ENCODE results near the gene PROK1. TPM values are rescaled to one million over a fixed set of nuclear protein-coding genes. Genes with fewer than 3 reads are reported as not detected.

PROK1 gene
- total RNA-seq, 1 experiment from 2014 or later: not detected

DNA sequence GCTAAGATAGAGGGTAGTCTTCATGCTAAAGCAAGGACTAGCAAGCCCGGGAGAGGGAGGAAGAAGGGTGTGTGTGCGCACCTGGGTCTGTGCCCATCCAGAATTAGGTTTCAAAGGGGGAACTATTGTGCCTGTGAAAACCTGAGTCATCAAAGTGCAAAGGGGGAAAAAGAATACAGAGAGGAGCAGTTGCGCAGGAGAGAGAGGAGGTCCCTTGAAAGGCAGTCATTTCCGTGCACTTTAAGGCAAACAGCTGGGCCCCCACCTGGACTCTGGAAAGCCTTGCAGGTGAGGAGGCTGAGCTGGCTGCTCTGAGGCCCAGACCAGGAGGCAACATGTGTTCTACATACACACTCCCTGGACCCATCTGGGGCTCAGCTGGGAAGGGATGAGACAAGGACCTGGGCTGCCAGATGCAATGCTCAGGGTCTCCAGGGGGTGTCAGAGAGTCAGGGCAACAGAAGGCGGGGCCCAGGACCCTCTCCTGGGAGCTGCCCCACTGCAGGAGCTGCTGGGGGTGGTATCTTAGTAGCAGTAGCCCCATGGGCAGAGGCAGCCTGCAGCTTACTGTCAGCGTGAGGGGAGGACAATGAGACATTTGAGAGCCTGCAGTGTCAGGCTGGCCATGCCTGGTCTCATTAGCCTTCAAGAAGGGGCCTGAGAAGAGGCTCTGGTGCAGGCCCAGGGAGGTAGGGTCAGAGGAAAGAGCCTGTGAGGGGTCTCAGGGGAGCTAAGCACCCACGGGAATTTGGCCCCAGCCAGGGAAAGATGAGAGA, 14.3 kb downstream of the PROK1 start:
- DNase-seq (ENCODE audit: low spot score): no peak

DNA sequence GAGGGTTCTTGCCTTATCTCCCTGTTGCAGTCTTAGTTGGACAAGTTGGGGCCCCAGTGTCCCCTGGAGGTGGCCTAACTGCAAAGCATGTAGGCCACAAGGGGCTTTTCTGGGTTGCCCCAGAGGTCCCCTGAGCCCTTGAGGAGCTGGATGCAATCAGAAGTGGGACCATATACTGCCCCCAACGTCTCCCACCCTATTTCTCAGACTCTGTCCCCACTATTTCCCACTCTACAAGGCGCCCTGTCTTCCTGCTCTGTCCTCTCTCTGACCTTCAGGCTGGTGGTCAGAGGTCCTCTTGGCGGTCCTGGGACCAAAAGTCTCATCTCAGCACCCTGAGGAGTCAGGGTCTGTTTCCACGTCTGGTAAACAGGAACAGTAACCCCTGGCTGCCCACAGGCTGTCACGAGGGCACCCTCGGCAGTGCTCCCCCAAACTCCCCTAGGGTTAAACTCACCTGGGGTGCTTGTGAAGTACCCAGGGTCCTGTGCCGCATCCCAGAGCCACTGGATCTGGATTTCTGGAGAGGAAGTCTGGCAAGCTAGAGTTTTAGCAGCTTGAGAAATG, 14.9 kb downstream of the PROK1 start:
- DNase-seq (ENCODE audit: low spot score): no peak

DNA sequence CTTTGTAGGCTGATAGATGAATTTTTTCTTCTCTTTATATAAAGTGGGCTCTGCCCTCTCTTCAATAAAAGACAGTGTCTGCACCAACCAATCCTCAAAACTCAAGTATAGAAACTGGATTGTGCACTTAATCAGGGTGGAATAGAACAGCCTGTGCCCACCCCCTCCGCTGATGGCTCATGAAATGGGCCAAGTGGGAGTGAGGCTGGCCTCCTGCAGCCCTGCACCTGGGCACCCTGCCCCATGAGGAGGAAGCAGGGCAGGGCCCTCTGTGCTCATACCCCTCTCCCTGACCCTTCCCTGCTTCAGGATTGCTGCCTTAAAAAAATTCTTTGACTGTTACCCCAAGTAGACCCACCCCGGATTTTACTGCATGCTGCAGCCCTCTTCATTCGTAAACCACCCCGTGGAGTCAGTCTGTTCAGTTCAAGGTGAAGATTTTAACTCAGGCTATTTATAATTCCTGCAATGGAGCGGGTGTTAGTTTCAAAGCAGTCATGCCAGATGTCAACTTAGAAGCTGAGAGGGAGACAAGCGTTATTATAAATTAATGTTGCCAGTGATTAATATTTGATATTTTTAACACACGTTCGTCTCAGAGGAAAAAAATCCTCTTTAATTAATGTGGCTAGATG, 15.8 kb downstream of the PROK1 start:
- DNase-seq (ENCODE audit: low spot score): no peak

DNA sequence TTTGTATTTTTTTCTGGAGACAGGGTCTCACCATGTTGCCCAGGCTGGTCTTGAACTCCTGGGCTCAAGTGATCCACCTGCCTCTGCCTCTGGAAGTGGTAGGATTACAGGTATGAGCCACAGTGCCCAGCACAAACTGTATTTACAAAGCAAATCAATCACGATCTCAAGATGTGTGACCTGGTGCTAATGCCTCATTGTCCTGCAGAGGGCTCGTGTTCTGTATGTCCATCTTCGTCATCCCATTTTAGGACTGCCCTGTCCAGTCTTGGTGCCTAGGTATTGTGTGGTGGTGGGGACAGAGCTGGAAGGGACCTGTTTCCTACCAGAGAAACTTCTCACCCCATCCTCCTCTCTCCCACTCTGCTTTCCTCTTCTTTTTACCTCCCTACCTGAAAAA, 20.2 kb downstream of the PROK1 start:
- no peak for DNase-seq (ENCODE audit: low spot score)

DNA sequence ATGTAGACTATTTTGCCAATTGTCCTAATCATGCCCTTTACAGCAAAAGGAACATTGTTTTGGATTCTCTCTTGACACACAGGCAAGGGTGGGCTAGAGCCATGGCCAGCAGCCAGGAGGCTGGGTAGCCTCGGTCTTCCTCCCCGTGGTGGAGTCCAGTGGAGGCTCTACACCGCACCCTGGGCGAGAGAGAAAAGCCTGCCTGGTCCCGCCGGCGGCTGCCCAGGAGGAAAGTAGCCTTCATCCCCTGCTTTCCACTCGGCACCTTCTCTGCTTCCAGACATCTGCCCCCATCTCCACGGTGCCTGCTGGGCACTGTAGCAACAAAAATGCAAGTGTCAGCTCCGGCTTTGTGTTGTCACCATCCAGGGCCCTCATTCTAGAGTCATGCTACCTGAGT, 21.6 kb downstream of the PROK1 start:
- no peak for DNase-seq (ENCODE audit: low spot score)

DNA sequence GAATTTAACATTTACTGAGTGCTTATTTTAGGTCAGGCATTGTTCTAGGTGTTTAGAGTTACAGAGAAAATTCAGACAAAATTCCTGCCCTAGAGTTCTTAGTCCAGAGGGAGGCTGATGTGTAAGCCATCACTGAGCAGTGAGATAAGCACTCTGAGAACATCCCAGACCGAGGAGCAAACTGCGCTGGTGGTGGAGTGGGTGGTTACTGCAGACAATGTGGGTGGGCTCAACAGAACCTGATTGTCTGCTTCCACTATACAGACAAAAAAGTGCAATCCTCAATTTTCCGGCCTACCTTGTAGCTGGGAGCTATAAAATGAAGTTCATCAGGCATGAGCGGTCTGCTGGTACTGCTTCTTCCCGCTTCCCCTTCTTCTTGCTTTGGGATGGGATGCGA, 23.5 kb downstream of the PROK1 start:
- no peak for DNase-seq (ENCODE audit: low spot score)

DNA sequence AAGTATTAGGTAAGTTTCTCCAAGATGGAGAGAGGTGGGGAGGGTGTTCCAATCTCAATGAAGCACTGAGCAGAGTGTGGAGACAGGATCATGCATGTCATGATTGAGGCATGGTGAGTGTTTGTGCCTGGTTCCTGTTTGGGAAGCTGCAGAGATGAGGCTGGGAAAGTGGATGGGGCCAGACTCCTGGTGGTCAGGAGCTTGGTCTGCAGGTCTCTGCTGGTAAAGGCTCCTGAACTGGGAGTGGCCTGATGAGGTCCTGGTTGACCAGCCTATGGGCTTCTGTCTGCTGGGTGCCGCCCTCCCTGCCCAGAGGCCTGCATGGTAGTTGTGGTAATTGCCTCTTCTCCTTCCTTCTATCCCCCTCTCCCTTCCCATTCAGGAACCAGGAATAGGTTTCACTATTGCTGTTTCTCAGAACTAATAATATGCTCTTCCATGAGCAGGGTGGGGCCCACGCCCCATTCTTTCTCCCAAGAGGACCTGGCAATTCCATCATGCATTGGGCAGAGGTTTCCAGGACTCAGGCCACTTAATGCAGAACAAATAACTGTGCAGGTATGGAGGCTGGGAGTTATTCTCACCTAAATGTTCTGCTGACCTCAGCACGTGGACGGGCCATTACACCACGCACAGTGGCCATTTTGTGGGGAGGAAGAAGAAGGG, 24.5 kb downstream of the PROK1 start:
- DNase-seq (ENCODE audit: low spot score): no peak

DNA sequence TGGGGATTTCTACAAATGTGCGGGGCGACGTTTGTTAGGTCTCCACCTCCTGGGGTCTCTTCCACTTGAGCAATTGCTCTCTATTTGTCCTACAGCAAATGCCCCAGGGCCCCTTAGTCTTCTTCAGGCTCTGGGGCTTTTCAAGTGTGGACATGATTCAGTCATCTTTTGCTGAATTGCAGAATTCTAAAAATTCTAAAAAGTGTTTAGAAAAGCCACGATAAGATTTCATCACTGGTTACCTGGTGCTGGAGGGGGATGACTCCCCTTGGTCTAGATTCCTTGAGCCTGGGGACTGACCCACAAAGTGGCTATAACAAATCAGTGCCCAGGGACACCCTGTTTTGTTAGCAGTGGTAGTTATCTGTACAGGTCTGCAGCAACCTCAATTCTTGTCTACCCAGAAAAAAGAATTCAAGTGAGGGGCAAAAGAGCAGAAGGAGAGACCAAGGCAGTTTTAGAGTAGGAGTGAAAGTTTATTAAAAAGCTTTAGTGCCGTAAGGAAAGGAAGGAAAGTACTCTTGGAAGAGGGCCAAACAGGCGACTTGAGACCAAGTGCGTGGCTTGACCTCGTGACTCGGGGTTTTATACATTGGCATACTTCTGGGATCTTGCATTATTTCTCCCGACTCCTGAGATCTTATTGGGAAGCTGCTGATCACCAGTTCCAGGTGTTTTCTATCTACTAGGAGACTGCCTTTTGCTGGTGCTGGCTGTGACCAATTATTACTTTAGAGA, 25.2 kb downstream of the PROK1 start:
- no peak for DNase-seq (ENCODE audit: low spot score)

DNA sequence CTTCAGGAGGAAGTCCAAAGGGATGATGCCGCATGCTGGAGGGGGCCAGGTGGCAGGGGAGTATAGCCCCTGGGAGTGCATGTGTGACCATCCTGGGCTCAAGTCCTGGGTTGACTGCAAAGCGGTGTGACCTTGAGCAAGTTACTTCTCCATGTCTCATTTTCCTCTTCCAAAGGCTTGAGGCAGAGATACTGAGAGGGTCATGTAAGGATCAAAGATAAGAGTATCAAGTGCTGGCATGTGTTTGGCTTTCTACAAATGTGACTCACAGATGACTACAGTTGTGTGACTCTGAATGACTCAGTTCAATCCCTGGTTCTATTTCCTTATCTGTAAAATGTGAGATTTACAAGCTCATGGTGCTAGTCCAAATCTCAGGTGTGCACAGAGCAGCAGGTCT, 26.1 kb downstream of the PROK1 start:
- DNase-seq (ENCODE audit: low spot score): peak; percentile 31

DNA sequence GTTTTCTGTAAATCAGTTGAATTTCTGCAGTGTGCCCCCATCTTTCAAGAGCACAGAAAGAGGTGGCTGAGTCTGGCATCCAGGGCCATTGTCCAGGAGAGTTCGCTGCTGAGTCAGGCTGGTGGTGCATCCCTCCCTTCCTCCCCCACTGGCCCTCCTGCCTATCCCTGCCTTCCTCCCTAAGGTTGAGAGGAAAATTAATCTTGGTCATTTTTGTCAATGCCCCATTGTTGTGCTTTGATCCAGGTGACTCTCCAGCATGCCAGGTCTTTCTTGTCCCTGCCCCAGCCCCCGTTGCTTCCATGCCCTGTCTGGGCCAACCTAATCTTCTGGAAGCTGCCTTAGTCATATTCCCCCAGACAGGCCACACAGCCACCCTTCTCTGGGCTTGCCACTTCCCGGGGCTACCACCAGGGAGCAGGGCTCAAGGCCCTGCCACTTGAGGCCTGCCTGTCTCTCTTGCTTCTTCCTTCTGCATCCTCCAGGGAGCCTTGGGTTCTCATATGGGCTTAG, 26.6 kb downstream of the PROK1 start:
- DNase-seq (ENCODE audit: low spot score): no peak

DNA sequence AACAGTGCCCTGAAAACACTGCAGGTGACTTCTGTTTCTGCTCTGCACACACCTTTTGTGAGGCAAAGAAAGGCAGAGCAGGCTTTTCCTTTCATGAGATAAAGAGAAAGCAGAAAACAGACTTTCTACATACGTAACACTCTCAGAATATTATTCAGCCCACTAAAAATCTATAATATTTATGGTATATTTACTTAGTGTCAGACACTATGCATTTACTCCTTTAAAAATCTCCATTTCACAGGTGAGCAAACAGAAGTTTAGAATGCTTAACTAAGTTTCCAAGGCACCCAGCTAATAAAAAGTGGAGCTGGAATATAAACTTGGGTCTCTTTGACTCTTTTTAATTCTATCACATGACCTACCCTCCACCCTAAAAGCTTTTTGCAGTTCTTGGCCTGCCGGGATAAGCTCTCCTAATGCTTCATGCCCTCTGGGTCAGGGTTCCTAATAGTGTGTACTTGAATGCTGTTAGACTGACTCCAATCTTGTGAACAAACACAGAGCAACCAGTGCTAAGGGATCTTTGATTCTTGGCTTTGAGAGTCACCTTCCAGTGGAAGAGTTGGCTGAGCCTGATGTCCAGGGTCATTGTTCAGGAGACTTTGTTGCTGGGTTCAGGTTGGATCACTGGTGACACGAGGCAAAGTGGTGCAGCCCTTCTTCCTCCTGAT, 27.2 kb downstream of the PROK1 start:
- DNase-seq (ENCODE audit: low spot score): no peak

DNA sequence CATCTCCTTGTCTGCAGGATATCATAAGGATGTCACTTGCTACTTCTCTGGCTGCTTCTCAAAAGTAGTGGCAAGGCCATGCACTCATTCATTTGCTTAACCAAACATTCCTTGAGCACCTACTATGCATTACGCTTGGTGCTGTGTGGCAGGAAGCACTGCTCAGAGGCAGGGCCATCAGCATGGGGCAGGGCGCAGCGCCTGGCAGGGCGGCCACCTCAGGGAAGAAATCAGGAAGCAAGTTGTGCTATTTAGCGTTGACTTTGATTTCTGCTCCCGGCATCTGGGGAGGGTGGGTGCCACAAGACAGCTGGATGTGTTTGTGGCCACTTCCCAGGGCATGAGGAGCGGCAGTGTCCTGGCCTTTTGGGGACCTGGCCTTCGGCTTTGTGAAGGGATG, 27.9 kb downstream of the PROK1 start:
- DNase-seq (ENCODE audit: low spot score): no peak

DNA sequence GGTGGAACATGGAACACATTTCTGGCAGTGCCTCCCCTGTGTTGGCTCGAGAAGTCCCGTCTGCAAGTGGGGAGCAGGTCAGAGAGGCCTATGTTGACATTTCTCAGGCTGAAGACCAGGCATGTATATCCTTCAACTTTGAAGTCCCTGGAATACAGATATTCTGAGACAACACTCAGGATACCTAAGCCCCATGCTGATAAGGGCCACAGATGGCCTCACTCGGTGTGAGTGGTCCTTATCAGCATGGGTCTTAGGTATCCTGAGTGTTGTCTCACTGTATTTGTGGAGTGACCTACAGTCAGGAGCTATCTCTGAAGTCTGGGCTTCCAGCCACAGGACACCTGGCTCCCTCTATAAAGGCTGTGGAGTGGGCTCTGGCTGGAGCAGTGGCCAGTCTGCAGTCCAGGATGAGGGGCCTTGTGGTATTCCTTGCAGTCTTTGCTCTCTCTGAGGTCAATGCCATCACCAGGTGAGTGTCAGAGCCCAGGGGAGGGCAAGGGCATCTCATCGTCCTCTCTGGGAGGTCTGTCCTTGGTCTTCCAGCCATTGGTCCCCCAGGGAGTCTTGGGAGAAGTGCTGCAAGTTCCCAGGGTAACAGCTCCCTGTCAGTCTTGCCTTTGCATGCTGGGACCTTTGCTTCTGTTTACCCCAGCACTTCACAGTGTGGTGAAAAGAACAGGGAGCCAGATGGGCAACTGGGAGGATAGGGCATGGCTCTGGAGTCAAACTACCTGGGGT, 29.6 kb downstream of the PROK1 start:
- no peak for DNase-seq (ENCODE audit: low spot score)

DNA sequence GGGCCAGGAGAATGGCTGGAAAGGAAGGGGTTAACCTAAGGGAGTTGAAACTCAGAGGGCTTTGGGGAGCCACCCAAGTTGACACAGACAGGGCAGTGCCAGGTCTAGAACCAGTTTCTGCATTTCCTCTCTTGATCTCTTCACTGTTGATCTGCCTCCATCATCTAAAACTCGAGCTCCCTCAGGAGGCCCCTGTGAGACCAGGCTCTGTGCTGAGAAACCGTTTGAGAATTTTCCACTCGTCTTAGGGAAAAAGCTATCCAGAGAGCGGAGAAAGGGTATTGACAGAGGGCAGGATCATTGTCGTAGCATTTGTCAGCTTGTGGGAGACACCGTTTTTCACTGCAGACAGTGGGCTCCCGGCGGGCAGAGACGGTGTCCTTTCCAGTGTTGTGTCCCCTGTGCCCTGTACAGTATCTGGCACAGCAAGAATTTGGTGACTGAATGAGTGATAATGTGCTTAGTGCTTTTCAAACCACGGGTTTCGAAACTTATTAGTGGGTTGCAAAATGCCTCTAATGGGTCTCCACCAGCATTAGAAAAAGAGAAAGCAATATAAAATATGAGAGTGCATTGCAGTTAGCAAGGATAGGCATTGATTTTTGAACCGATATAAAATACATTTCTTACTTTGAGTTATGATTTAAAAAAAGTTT, 31.1 kb downstream of the PROK1 start:
- DNase-seq (ENCODE audit: low spot score): no peak

DNA sequence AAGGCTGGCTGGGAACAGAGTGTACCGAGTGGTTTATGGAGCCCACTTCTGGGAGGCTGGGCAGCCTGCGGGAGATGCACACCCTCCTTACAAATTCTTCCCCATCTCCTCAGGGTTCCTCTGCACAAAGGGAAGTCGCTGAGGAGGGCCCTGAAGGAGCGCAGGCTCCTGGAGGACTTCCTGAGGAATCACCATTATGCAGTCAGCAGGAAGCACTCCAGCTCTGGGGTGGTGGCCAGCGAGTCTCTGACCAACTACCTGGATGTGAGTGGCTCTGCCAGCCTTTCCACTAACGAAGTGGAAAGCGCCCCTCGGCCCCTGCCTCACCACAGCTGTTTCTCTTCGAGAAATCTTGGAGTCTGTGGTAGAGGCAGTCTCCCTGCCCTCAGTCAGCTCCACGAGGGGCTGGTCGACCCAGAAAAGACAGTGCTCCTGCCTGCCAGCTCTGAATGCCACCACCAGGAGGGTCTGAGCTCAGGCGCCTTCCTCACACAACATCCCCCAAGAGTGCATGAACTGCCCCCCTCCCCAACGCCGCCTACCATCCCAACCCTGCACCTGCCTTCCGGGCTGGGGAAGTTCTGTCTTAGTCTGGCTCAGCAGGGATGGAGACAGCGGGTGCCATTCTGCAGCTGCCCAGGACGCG, 31.8 kb downstream of the PROK1 start:
- DNase-seq (ENCODE audit: low spot score): no peak

DNA sequence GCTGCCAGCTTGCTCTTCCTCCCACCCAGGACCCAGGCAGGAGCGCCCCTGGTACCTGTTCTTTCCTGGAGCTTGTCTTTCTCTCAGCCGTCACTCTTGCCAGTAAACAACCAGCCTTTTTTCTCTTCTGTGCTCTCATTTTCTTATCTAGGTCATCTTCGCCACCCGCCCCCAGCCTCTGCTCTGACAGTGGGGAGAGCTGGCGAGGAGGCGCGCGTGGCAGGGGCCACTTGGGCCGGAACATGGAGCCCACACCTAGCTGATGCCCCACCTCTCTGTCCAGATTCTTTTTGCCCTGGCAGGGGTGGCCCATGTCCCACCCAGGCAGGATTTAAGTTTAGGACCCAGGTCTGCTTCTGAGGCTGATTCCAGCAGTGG, 32.3 kb downstream of the PROK1 start:
- DNase-seq (ENCODE audit: low spot score): no peak

DNA sequence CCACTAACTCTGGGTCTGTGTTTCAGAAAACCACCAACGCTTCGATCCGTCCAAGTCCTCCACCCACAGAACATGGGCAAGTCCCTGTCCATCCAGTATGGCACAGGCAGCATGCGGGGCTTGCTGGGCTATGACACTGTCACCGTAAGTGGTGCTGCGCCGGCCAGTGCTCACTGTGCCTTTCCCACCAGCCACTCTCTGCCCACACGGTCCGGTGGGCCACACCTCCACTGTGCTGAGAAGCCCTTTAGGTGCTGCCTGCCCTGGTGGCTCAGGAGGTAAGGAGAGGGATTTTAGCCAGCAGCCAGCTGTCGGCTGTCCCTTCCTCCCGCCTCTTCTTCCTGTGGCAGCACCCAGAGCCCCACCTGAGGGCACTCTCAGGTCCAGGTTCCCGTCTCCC, 33.9 kb downstream of the PROK1 start:
- DNase-seq (ENCODE audit: low spot score): no peak

DNA sequence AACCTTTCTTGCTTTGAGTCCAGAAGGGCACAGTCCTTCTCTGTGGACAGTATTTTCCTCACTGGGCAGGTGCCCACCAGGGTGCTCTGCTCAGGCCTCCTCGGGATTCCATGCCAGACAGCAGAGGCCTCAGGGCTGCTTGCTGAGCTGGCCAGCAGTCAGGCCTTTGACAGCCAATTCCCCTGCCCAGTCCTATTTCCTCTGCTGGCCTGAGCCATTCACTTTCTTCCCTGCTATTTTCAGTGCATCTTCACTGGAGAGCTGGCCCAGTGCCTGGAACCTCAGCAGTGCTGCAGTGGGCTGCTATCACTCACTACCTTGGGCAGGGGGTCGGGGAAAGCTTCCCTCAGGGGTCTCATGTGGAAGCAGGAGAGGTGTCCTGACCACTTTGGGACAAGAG, 34.8 kb downstream of the PROK1 start:
- no peak for DNase-seq (ENCODE audit: low spot score)

DNA sequence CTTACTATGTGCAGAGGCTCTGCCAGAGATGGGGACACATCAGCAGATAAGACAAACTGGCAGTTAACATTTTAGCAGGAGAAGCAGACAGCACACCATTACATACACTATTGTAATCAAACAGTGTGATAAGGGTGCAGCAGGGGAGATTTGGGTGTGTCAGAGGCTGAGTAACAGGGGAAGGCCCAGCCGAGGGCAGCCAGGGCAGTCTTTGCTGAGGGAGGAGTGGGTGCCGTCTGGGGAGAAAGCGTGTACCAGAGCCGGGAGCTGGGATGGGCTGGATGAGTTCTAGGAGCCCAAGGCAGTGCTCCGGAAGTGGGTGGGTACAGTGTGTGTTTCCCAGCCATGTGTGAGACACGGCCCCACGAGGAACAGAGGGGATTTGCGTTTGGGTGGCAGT, 36.8 kb downstream of the PROK1 start:
- DNase-seq (ENCODE audit: low spot score): no peak

DNA sequence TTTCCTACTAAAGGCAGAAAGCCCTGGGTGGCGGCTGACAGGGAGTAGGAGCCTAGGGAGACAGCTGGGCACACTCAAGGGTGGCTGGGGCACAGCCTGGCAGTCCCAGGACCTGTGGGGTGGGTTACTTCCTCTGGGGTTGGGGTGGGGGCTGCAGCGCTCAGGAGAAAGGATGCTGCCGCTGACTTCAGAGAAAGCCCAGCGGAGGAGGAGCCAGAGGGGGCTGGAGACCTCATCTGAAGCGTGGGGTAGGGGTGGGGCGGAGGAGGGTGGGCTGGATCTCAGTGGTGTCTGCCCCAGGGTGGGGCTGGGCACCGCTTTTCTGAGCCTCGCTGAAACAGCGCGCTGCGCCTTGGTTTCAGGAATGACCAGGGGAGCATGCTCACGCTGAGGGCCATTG, 37.2 kb downstream of the PROK1 start:
- no peak for DNase-seq (ENCODE audit: low spot score)

All from H4 (cell line).